ENCODE data around the gene ALK. TPM values are rescaled to one million over a fixed set of nuclear protein-coding genes. Genes with fewer than 3 reads are reported as not detected.

ALK gene
- total RNA-seq, 2 experiments from 2014 or later, result not detected

GRCh38 chr2:29293830-29294438, 627.5 kb downstream of the ALK start:
- DNase-seq, result peak; percentile 42
- H3K9me3 Mint-ChIP-seq, result no peaks in the 10 kb centered on the region
- TF ChIP-seq, protein P1, sequence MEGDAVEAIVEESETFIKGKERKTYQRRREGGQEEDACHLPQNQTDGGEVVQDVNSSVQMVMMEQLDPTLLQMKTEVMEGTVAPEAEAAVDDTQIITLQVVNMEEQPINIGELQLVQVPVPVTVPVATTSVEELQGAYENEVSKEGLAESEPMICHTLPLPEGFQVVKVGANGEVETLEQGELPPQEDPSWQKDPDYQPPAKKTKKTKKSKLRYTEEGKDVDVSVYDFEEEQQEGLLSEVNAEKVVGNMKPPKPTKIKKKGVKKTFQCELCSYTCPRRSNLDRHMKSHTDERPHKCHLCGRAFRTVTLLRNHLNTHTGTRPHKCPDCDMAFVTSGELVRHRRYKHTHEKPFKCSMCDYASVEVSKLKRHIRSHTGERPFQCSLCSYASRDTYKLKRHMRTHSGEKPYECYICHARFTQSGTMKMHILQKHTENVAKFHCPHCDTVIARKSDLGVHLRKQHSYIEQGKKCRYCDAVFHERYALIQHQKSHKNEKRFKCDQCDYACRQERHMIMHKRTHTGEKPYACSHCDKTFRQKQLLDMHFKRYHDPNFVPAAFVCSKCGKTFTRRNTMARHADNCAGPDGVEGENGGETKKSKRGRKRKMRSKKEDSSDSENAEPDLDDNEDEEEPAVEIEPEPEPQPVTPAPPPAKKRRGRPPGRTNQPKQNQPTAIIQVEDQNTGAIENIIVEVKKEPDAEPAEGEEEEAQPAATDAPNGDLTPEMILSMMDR (IDR thresholded peaks at IDR 0.05), result no peak
- H3K36me3 Mint-ChIP-seq (ENCODE audit: low read depth), result no peaks in the 10 kb centered on the region
- H3K27me3 Mint-ChIP-seq, result peaks cover 18% of the 10 kb centered on the region
- ChIA-PET POLR2A (no interaction called here), CTCF (interaction anchor here (3.8 kb wide), 1 partner anchor 15 kb away, joined by 18 read pairs; no protein-coding TSS in a partner anchor)
- H3K4me3 Mint-ChIP-seq, result no peak overlapping the region
- no peak for ATAC-seq
- H3K4me1 Mint-ChIP-seq (ENCODE audit: low read depth), result no peaks in the 10 kb centered on the region
- H3K27ac Mint-ChIP-seq, result no peak overlapping the region
- intact Hi-C loops (cut with micrococcal nuclease), result no loop called here

GRCh38 chr2:29290293-29291047, 630.9 kb downstream of the ALK start:
- Mint-ChIP-seq H3K4me1 (ENCODE audit: low read depth) (no peaks in the 10 kb centered on the region), H3K9me3 (no peaks in the 10 kb centered on the region), H3K36me3 (ENCODE audit: low read depth) (no peaks in the 10 kb centered on the region), H3K27me3 (peaks cover 12% of the 10 kb centered on the region), H3K27ac (no peak overlapping the region), H3K4me3 (no peak overlapping the region)
- ATAC-seq, result no peak
- no peak for DNase-seq
- TF ChIP-seq, protein P1 (IDR thresholded peaks at IDR 0.05), result no peak
- ChIA-PET POLR2A (no interaction called here), CTCF (no interaction called here)
- intact Hi-C loops (cut with micrococcal nuclease), result no loop called here

DNA sequence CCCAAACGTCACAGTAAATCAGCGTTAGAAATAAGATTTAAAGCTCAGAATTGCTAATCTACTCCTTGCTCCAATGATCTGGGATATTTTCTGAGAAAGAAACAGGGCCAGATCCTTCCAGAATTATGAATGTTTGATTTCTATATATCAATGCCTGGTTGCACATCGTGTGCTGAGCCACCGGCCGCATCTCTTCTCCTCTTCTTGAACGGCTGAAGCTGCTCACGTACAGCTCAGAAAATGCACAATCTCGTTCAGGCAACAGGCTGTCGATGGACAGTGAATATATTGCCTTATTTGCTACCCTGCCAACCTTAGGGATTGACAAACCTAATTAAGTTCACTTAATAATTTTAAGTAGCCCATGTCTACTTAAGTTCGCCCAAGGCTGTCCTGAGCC, 636.7 kb downstream of the ALK start:
- peaks cover 9% of the 10 kb centered on the region for H3K27me3 Mint-ChIP-seq
- ChIA-PET CTCF (no interaction called here), POLR2A (no interaction called here)
- no peaks in the 10 kb centered on the region for H3K36me3 Mint-ChIP-seq (ENCODE audit: low read depth)
- TF ChIP-seq, protein P1 (IDR thresholded peaks at IDR 0.05), result no peak
- H3K4me1 Mint-ChIP-seq (ENCODE audit: low read depth), result no peaks in the 10 kb centered on the region
- H3K4me3 Mint-ChIP-seq, result no peak overlapping the region
- no peaks in the 10 kb centered on the region for H3K9me3 Mint-ChIP-seq
- H3K27ac Mint-ChIP-seq, result no peak overlapping the region
- DNase-seq (no peak), ATAC-seq (no peak)
- intact Hi-C loops (cut with micrococcal nuclease), result no loop called here

- Mint-ChIP-seq H3K4me3 (no peak overlapping the region), H3K27ac (no peak overlapping the region), H3K4me1 (ENCODE audit: low read depth) (no peaks in the 10 kb centered on the region), H3K27me3 (peaks cover 13% of the 10 kb centered on the region), H3K9me3 (no peaks in the 10 kb centered on the region), H3K36me3 (ENCODE audit: low read depth) (no peaks in the 10 kb centered on the region)
- DNase-seq (no peak), ATAC-seq (no peak)
- POLR2A ChIA-PET, result no interaction called here
- TF ChIP-seq, protein P1 (IDR thresholded peaks at IDR 0.05), result no peak
- intact Hi-C loops (cut with micrococcal nuclease), result no loop called here
- CTCF ChIA-PET, result no interaction called here
These were observed 639.5 kb downstream of the ALK start for GRCh38 chr2:29281916-29282247.

DNA sequence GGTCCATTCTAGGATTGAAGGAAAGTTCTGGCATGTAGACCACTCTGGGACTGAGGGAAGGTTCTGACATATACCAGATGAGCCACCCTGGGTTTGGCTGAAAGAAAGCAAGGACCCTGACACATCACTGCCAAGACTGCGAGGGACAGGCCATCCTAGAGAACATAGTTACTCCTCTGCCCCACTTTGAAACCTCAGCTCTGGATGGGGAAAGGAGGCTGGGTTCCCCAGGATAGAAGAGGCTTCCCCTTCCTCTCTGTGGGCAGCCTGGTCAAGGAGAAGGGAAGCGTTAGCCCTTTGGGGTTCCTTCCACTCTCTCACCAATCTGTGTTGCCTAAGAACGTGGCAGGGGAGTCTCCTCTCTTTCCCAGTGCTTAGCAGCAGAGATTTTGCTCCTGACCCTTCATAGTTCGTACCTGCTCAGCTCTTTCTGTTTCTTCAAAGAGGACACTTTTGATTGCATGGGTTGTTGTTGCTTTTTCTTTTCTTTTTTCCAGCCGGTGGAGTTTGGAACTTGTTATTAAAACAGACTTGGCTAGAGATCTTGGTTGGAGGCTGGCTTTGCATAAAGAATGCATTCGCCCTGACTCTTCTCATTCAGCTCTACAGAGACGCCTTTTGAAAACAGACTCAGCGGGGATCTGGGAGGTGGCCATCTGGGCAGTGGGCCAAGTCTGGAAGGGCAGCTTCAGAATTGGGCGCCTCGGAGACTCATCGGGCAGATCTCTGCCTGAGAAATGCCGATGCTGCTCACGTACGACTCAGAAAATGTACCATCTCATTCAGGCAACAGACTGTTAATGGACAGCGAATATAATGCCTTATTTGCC, 640.1 kb downstream of the ALK start:
- TF ChIP-seq, protein P1 (IDR thresholded peaks at IDR 0.05), result no peak
- H3K36me3 Mint-ChIP-seq (ENCODE audit: low read depth), result no peaks in the 10 kb centered on the region
- no peaks in the 10 kb centered on the region for H3K9me3 Mint-ChIP-seq
- CTCF ChIA-PET, result no interaction called here
- H3K4me1 Mint-ChIP-seq (ENCODE audit: low read depth), result no peaks in the 10 kb centered on the region
- no peak overlapping the region for H3K27ac Mint-ChIP-seq
- POLR2A ChIA-PET, result no interaction called here
- ATAC-seq, result no peak
- no peak for DNase-seq
- H3K27me3 Mint-ChIP-seq, result peaks cover 13% of the 10 kb centered on the region
- no peak overlapping the region for H3K4me3 Mint-ChIP-seq
- intact Hi-C loops (cut with micrococcal nuclease), result no loop called here
